ENCODE data around the gene FUZ. TPM values are rescaled to one million over a fixed set of nuclear protein-coding genes. Genes with fewer than 3 reads are reported as not detected.
A peak's percentile ranks its signal among the peaks of the same experiment; 100 is the strongest.

Gene FUZ
- total and polyA plus RNA-seq, 9 donors: 13.4 to 48.6 (median 27.5) TPM

DNA sequence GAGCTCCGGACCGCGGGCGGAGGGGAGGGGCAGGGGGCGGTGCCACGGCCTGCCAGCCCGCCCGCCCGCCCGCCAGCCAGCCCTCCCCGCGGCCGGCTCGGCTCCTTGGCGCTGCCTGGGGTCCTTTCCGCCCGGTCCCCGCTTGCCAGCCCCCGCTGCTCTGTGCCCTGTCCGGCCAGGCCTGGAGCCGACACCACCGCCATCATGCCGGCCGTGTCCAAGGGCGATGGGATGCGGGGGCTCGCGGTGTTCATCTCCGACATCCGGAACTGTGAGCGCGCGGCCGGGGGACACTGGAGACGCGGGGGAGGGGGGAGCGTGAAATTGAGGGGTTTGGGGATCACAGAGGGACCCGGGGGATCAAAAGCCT is 46.2 kb downstream of the FUZ start, which contains the start of gene AP2A1:
TSS of gene AP2A1 (plus strand) at position 72 of the 370 bp plus-strand sequence. CDS start at position 205, 133 bp downstream.
- DNase-seq: no peak
- intact Hi-C loops (cut with DNase I): loop anchor here in 2 of 4 donors (5.0 kb wide), 2 partner anchors 35 to 40 kb away; no protein-coding TSS in a partner anchor
- H3K36me3 ChIP-seq: no peaks in the 10 kb centered on the region
- H3K27ac ChIP-seq: peak within 1 kb of the TSS; percentile 63 to 92
- TF ChIP-seq EP300 (IDR thresholded peaks at IDR 0.05) (no peak), POLR2A (IDR thresholded peaks at IDR 0.05) (peak; percentile 64)
- TF ChIP-seq, protein P1, sequence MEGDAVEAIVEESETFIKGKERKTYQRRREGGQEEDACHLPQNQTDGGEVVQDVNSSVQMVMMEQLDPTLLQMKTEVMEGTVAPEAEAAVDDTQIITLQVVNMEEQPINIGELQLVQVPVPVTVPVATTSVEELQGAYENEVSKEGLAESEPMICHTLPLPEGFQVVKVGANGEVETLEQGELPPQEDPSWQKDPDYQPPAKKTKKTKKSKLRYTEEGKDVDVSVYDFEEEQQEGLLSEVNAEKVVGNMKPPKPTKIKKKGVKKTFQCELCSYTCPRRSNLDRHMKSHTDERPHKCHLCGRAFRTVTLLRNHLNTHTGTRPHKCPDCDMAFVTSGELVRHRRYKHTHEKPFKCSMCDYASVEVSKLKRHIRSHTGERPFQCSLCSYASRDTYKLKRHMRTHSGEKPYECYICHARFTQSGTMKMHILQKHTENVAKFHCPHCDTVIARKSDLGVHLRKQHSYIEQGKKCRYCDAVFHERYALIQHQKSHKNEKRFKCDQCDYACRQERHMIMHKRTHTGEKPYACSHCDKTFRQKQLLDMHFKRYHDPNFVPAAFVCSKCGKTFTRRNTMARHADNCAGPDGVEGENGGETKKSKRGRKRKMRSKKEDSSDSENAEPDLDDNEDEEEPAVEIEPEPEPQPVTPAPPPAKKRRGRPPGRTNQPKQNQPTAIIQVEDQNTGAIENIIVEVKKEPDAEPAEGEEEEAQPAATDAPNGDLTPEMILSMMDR (IDR thresholded peaks at IDR 0.05): no peak
- no peaks in the 10 kb centered on the region for H3K9me3 ChIP-seq
- peaks cover 12% of the 10 kb centered on the region for H3K4me1 ChIP-seq (ENCODE audit: insufficient read depth)
- 1 to 4% (median 1%) methylated on average over 21 to 38 of the region's 38 CpGs for WGBS, 3 donors
- H3K4me3 ChIP-seq: peak within 1 kb of the TSS; percentile 97
- no peaks in the 10 kb centered on the region for H3K27me3 ChIP-seq

DNA sequence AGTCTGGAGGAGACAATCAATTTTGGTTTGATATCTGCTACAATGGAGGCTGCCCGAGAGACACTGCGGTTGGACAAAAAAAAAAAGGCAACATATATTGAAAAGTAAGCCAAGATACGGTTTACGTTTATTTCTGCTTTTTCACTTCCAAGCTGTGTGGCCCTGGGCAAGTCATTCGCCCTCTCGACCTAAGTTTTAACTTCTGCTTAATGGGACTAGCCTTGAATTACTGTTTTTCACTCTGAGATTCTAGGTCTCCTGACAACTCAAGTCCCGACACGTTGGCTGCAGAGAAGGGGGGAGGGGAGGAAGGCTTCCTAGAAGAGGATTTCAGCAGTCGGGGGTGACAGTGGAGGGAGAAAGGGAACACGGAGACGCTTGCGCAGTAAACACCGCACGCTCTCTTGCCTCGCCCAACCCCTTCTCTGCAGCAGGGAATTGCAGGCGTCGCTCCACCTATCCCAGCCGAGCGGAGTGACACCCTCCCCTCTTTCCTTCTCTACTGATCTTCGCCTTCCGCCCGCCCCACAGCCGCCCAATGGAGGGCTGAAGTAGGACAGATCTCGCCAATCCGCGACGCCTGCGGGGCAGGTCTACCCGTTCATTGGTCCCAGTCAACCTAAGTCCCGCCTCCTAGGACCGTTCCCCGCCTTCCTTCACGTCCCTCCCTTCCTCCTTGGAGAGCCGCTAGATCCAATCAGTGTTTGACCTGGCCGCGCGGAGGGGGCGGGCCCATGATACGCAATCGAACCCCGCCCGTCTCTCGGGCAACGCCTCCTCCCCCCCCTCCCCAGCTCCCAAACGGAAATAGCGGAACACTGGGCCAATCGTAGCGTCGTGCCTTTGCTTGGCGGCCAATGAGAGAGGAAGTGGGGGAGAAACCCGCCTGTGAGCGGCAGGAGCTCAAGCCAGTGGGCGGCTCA is 46.8 kb downstream of the FUZ start:
- no peaks in the 10 kb centered on the region for H3K9me3 ChIP-seq
- peaks cover 13% of the 10 kb centered on the region for H3K4me1 ChIP-seq (ENCODE audit: insufficient read depth)
- intact Hi-C loops (cut with DNase I): loop anchor here in 2 of 4 donors (5.0 kb wide), 2 partner anchors 36 to 41 kb away; no protein-coding TSS in a partner anchor
- WGBS, 3 donors: 0 to 1% (median 1%) methylated on average over 49 to 53 of the region's 53 CpGs
- peak overlapping the region; percentile 97 for H3K4me3 ChIP-seq
- H3K27ac ChIP-seq: peak overlapping the region; percentile 63 to 92
- H3K36me3 ChIP-seq: no peaks in the 10 kb centered on the region
- TF ChIP-seq, protein P1 (IDR thresholded peaks at IDR 0.05): peak in 2 of 3 donors; percentile 30 to 31
- TF ChIP-seq EP300 (IDR thresholded peaks at IDR 0.05): no peak
- TF ChIP-seq POLR2A (IDR thresholded peaks at IDR 0.05): peak; percentile 86
- H3K27me3 ChIP-seq: no peaks in the 10 kb centered on the region
- DNase-seq: peak; percentile 100

DNA sequence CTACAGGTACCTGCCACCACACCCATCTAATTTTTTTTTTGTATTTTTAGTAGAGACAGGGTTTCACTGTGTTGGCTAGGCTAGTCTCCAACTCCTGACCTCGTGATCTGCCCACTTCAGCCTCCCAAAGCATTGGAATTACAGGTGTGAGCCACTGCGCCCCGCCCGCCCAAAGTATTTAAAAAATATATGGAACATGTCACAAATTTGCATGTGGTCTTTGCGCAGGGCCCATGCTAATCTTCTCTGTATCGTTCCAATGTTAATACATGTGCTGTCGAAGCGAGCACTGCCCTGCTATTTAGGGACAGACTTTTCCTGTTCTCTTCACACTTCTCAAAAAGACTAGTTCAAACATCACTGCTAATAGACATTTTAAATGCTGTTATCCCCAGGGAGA is 48.8 kb downstream of the FUZ start:
- H3K9me3 ChIP-seq: no peaks in the 10 kb centered on the region
- H3K4me3 ChIP-seq: no peak overlapping the region
- intact Hi-C loops (cut with DNase I): no loop called here
- TF ChIP-seq, protein P1 (IDR thresholded peaks at IDR 0.05): no peak
- WGBS, 3 donors: 95 to 97% (median 96%) methylated on average over 8 of the region's 8 CpGs
- no peak overlapping the region for H3K27ac ChIP-seq
- H3K36me3 ChIP-seq: no peaks in the 10 kb centered on the region
- no peaks in the 10 kb centered on the region for H3K27me3 ChIP-seq
- no peak for DNase-seq
- H3K4me1 ChIP-seq (ENCODE audit: insufficient read depth): peaks cover 10% of the 10 kb centered on the region

DNA sequence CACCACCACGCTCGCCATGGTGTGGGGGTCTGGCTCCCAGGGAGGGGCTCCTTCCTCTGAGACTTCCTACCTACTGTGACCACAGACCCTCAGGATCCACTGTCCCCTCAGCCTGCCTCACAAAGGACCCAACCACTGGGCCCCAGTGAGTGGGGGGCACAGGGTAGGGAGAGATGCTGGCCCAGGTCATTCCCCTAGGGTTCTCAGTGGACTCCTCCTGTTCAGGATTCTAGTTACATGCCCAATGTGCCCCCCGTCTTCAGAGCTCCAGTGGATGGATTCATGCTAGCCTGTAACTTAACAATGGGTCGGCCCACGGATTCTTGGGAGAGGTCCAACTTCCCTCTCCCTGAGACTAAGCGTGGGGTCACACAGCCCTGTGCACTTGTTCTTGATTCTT is 49.9 kb downstream of the FUZ start, which contains the start of gene TSKS:
TSS of gene TSKS (minus strand) at position 77 of the 400 bp plus-strand sequence. CDS start at position 18, 59 bp downstream.
- H3K36me3 ChIP-seq: no peaks in the 10 kb centered on the region
- no peak within 1 kb of the TSS for H3K27ac ChIP-seq
- intact Hi-C loops (cut with DNase I): no loop called here
- peak in 1 of 5 donors; percentile 37 for DNase-seq
- TF ChIP-seq, protein P1 (IDR thresholded peaks at IDR 0.05): no peak
- TF ChIP-seq EP300 (IDR thresholded peaks at IDR 0.05): no peak
- TF ChIP-seq POLR2A (IDR thresholded peaks at IDR 0.05): no peak
- no peak within 1 kb of the TSS for H3K4me3 ChIP-seq
- no peaks in the 10 kb centered on the region for H3K9me3 ChIP-seq
- H3K4me1 ChIP-seq (ENCODE audit: insufficient read depth): peaks cover 10% of the 10 kb centered on the region
- H3K27me3 ChIP-seq: no peaks in the 10 kb centered on the region
- WGBS, 3 donors: 79 to 84% (median 82%) methylated on average over 6 of the region's 6 CpGs

All from ovary (tissue), 9 donors.